Fibroblast of lung (primary cell): ENCODE results near the gene PUS7L. TPM values are rescaled to one million over a fixed set of nuclear protein-coding genes. Genes with fewer than 3 reads are reported as not detected.
"Not testable (repeated sequence)": the region's sequence is repeated elsewhere in the genome, so short reads cannot be mapped to it uniquely, and the experiment has no call there.

Experiments used
- DNase-seq, 2 donors: peaks; one replicate each; pipeline versions ENCODE4 v3.0.0 to v3.0.0-alpha.2; 2010; ENCODE audit warnings: low read depth in 2 of 2
- H2AFZ ChIP-seq: 2 replicates; pipeline ENCODE4 v1.5.1; 2012; ENCODE audit warnings: low read length, control low read depth, inconsistent platforms
- H3K27ac ChIP-seq: 2 replicates; pipeline ENCODE4 v1.5.1; 2011; ENCODE audit warnings: low read length, control low read depth; ENCODE audit not compliant: insufficient read depth
- H3K27me3 ChIP-seq: 2 replicates; pipeline ENCODE4 v1.5.1; 2011; ENCODE audit warnings: mild to moderate bottlenecking, low read length; ENCODE audit not compliant: control insufficient read depth, insufficient read depth
- H3K36me3 ChIP-seq: 2 replicates; pipeline ENCODE4 v1.5.1; 2011; ENCODE audit warnings: low read length; ENCODE audit not compliant: control insufficient read depth, insufficient read depth
- H3K4me1 ChIP-seq: 2 replicates; pipeline ENCODE4 v1.5.1; 2011; ENCODE audit warnings: low read length; ENCODE audit not compliant: control insufficient read depth, insufficient read depth; ENCODE audit errors: extremely low read depth
- H3K4me2 ChIP-seq: 2 replicates; pipeline ENCODE4 v1.5.1; 2011; ENCODE audit warnings: low read length, control low read depth; ENCODE audit not compliant: insufficient read depth; ENCODE audit errors: extremely low read depth
- H3K4me3 ChIP-seq, 4 experiments: fragments of 200-600 bp in 1 of 4; sonication (generic) in 1 of 4; replicated peaks in 1 of 4; 2 replicates each; pipeline ENCODE4 v1.5.1; 2011 to 2016; ENCODE audit warnings: low read length in 4 of 4, low read depth in 3 of 4, mild to moderate bottlenecking in 3 of 4, control low read depth in 2 of 4, inconsistent platforms in 1 of 4, mixed read lengths in 1 of 4; ENCODE audit not compliant: insufficient read depth in 1 of 4; ENCODE audit errors: control extremely low read depth in 1 of 4
- H3K79me2 ChIP-seq: 2 replicates; pipeline ENCODE4 v1.5.1; 2012; ENCODE audit warnings: mild to moderate bottlenecking, low read length, inconsistent platforms; ENCODE audit not compliant: control insufficient read depth, insufficient read depth
- H3K9ac ChIP-seq: 2 replicates; pipeline ENCODE4 v1.5.1; 2011; ENCODE audit warnings: mild to moderate bottlenecking, low read length, control low read depth; ENCODE audit not compliant: insufficient read depth
- H3K9me3 ChIP-seq: 2 replicates; pipeline ENCODE4 v1.5.1; 2012; ENCODE audit warnings: low read depth, low read length; ENCODE audit not compliant: control insufficient read depth, insufficient read depth
- H4K20me1 ChIP-seq: 2 replicates; pipeline ENCODE4 v1.5.1; 2011; ENCODE audit warnings: low read length; ENCODE audit not compliant: control insufficient read depth, insufficient read depth; ENCODE audit errors: extremely low read depth
- CTCF ChIP-seq, 2 donors: IDR thresholded peaks in 1 of 2; conservative IDR thresholded peaks in 1 of 2; 1 replicate in 1 of 2; 2 replicates in 1 of 2; pipeline ENCODE4 v1.5.1; 2011 to 2012; ENCODE audit warnings: low read length in 2 of 2, control low read depth in 1 of 2, inconsistent platforms in 1 of 2, low read depth in 1 of 2, mild to moderate bottlenecking in 1 of 2
- EZH2 ChIP-seq: IDR thresholded peaks from 2 replicates; pipeline ENCODE4 v1.5.1; 2012; ENCODE audit warnings: low read length, control low read depth, mild to moderate bottlenecking; ENCODE audit errors: missing control alignments
- polyA plus RNA-seq, 2 donors: library from polyadenylated mRNA; depleted of rRNA in 1 of 2; stranded (reverse) in 1 of 2; unstranded in 1 of 2; fragments of >200 nt; gene quantifications; 2 replicates each; pipeline ENCODE4 v1.2.1, GENCODE V29; 2011 to 2012; ENCODE audit warnings: missing spikeins in 1 of 2
- total RNA-seq: library from RNA; depleted of rRNA; stranded (reverse); fragments of >200 nt; gene quantifications from 2 replicates; pipeline ENCODE4 v1.2.1, GENCODE V29; 2014

The PUS7L gene
- total and polyA plus RNA-seq, 2 donors (not counting 1 experiment from before 2014, with no cell fraction given) = 10.9 to 17.0 TPM

- peak overlapping the region; percentile 1 to 94 (median 54) for H3K4me3 ChIP-seq
- DNase-seq = no peak
Measured at GRCh38 chr12:43760396-43760795, 1.8 kb upstream of the PUS7L start.

GRCh38 chr12:43758247-43758727 lies 303 bp downstream of the PUS7L start:
- Histone ChIP-seq H3K79me2 (peaks cover 17% of the 10 kb centered on the region), H3K4me1 (peaks cover 5% of the 10 kb centered on the region), H3K36me3 (no peaks in the 10 kb centered on the region), H3K9me3 (no peaks in the 10 kb centered on the region), H4K20me1 (no peaks in the 10 kb centered on the region), H3K4me3 (peak overlapping the region; percentile 46 to 94 (median 76)), H3K9ac (peak overlapping the region; percentile 49), H3K4me2 (peak overlapping the region; percentile 90), H3K27ac (peak overlapping the region; percentile 71), H2AFZ (peak overlapping the region; percentile 97), H3K27me3 (no peaks in the 10 kb centered on the region)
- DNase-seq = peak in 1 of 2 donors; percentile 51
- no peak for TF ChIP-seq CTCF (conservative IDR thresholded peaks at IDR 0.05 in 1 of 2, IDR thresholded peaks at IDR 0.05 in 1 of 2; ENCODE audit: low read depth in 1 of 2, low read length in 2 of 2)
- no peak for TF ChIP-seq EZH2

More at GRCh38 chr12:43760396-43760795, 1.8 kb upstream of the PUS7L start:
- Histone ChIP-seq H3K79me2 (peaks cover 17% of the 10 kb centered on the region), H2AFZ (no peak overlapping the region), H3K36me3 (no peaks in the 10 kb centered on the region), H3K27ac (no peak overlapping the region), H3K9me3 (no peaks in the 10 kb centered on the region), H3K4me1 (peaks cover 5% of the 10 kb centered on the region), H3K27me3 (no peaks in the 10 kb centered on the region), H3K9ac (no peak overlapping the region), H3K4me2 (peak overlapping the region; percentile 67), H4K20me1 (no peaks in the 10 kb centered on the region)
- TF ChIP-seq CTCF (conservative IDR thresholded peaks at IDR 0.05 in 1 of 2, IDR thresholded peaks at IDR 0.05 in 1 of 2; ENCODE audit: low read depth in 1 of 2, low read length in 2 of 2) (no peak), EZH2 (no peak)

GRCh38 chr12:43754015-43754414 lies 4.6 kb downstream of the PUS7L start:
- TF ChIP-seq CTCF (conservative IDR thresholded peaks at IDR 0.05 in 1 of 2, IDR thresholded peaks at IDR 0.05 in 1 of 2; ENCODE audit: low read depth in 1 of 2, low read length in 2 of 2) = no peak
- TF ChIP-seq EZH2 = no peak
- no peaks in the 10 kb centered on the region for H3K9me3 ChIP-seq
- no peaks in the 10 kb centered on the region for H3K36me3 ChIP-seq
- H2AFZ ChIP-seq = no peak overlapping the region
- no peak overlapping the region for H3K4me2 ChIP-seq
- no peak overlapping the region for H3K9ac ChIP-seq
- H4K20me1 ChIP-seq = no peaks in the 10 kb centered on the region
- H3K27me3 ChIP-seq = no peaks in the 10 kb centered on the region
- H3K4me1 ChIP-seq = no peaks in the 10 kb centered on the region
- H3K27ac ChIP-seq = no peak overlapping the region
- DNase-seq = no peak
- no peak overlapping the region for H3K4me3 ChIP-seq
- peaks cover 10% of the 10 kb centered on the region for H3K79me2 ChIP-seq

- H3K9ac ChIP-seq, H3K4me2 ChIP-seq, H2AFZ ChIP-seq, H3K4me3 ChIP-seq, H3K36me3 ChIP-seq, H3K27me3 ChIP-seq, H3K4me1 ChIP-seq, H3K27ac ChIP-seq, H4K20me1 ChIP-seq, H3K9me3 ChIP-seq, H3K79me2 ChIP-seq, DNase-seq: not testable (repeated sequence)
Measured at GRCh38 chr12:43751360-43751759, 7.2 kb downstream of the PUS7L start.
